ENCODE data around the gene C16orf86.

C16orf86 gene

DNA sequence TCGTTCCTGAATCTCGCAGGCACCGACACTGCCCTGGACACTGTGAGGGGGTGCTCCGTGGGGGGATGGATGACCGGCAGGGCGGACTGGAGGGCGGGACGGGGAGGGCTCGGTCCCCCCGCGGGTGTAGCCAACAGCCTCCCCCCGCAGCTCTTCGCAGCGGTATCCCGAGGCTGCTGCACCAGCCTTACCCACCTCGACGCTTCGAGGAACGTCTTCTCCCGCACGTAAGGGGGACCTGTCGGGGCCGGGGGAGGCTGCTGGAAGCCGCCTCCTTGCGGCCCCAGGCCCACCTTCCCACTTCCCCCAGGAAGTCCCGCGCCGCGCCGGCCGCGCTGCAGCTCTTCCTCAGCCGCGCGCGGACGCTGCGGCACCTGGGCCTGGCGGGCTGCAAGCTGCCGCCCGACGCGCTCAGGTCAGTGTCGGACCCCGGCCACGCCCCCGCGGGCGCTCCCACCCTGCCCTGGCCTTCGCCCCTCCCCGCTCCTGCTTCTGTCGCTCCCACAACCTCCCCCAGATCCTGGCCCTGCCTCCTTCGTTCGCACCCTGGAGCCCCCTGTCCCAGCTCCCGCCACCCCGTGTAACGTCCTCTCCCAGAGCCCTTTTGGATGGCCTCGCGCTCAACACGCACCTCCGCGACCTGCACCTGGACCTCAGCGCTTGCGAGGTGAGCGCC, 18.4 kb upstream of the C16orf86 start:
- Histone ChIP-seq H3K36me3 (no peaks in the 10 kb centered on the region), H3K27me3 (peaks cover 24% of the 10 kb centered on the region), H3K4me1 (ENCODE audit: control insufficient read depth in 1 of 2, insufficient read depth in 1 of 2, low read depth in 1 of 2, low read length in 1 of 2) (peaks cover 10 to 14% of the 10 kb centered on the region in 2 experiments), H3K9me3 (no peaks in the 10 kb centered on the region), H3K4me3 (ENCODE audit: low read depth in 1 of 2, low read length in 1 of 2) (no peak overlapping the region), H3K27ac (no peak overlapping the region)
- TF ChIP-seq, protein P1, sequence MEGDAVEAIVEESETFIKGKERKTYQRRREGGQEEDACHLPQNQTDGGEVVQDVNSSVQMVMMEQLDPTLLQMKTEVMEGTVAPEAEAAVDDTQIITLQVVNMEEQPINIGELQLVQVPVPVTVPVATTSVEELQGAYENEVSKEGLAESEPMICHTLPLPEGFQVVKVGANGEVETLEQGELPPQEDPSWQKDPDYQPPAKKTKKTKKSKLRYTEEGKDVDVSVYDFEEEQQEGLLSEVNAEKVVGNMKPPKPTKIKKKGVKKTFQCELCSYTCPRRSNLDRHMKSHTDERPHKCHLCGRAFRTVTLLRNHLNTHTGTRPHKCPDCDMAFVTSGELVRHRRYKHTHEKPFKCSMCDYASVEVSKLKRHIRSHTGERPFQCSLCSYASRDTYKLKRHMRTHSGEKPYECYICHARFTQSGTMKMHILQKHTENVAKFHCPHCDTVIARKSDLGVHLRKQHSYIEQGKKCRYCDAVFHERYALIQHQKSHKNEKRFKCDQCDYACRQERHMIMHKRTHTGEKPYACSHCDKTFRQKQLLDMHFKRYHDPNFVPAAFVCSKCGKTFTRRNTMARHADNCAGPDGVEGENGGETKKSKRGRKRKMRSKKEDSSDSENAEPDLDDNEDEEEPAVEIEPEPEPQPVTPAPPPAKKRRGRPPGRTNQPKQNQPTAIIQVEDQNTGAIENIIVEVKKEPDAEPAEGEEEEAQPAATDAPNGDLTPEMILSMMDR (IDR thresholded peaks at IDR 0.05), result no peak

DNA sequence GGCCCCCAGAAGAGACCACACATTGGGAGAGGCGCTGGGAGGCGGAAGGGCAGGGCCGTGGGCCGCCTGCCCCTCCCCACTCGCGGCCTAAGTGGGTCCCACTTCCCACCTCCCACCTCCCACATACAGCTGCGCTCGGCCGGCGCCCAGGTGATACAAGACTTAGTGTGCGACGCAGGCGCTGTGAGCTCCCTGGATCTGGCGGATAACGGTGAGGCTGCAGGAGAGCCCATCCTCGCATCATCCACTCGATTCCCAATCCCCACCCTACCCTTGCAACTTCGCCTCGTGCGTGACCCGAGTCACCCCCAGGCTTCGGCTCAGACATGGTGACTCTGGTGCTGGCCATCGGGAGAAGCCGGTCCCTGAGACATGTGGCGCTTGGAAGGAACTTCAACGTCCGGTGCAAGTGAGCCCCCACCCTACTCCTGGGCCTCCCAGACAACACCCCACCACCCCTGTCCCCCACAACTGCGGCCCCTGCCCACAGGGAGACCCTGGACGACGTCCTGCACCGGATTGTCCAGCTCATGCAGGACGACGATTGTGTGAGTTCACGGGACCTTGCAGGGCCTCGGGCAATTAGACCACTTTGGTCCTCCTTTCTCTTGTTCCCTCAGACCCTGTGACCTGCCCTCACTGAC, 17.7 kb upstream of the C16orf86 start:
- Histone ChIP-seq H3K9me3 (no peaks in the 10 kb centered on the region), H3K27ac (no peak overlapping the region), H3K27me3 (peaks cover 22% of the 10 kb centered on the region), H3K4me3 (ENCODE audit: low read depth in 1 of 2, low read length in 1 of 2) (no peak overlapping the region), H3K4me1 (ENCODE audit: control insufficient read depth in 1 of 2, insufficient read depth in 1 of 2, low read depth in 1 of 2, low read length in 1 of 2) (peaks cover 10 to 14% of the 10 kb centered on the region in 2 experiments), H3K36me3 (no peaks in the 10 kb centered on the region)
- TF ChIP-seq, protein P1 (IDR thresholded peaks at IDR 0.05), result no peak

DNA sequence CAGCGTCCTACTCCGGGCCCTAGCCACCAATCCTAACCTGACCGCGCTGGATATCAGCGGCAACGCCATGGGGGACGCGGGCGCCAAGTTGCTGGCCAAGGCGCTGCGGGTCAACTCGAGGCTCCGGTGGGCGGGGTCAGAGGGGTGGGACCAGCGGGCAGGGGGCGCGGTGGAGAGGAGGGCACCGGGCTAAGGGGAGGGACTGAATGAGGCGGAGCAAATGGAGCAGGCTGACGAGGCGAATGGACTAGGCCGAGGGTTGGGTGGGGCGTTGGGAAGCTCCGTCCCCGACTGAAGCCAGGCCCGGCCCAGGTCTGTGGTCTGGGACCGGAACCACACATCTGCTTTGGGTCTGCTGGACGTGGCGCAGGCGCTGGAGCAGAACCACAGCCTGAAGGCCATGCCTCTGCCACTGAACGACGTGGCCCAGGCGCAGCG, 17.1 kb upstream of the C16orf86 start:
- H3K9me3 ChIP-seq, result no peaks in the 10 kb centered on the region
- no peak overlapping the region for H3K4me3 ChIP-seq (ENCODE audit: low read depth in 1 of 2, low read length in 1 of 2)
- no peak overlapping the region for H3K27ac ChIP-seq
- H3K4me1 ChIP-seq (ENCODE audit: control insufficient read depth in 1 of 2, insufficient read depth in 1 of 2, low read depth in 1 of 2, low read length in 1 of 2), result peaks cover 8 to 12% of the 10 kb centered on the region in 2 experiments
- TF ChIP-seq, protein P1 (IDR thresholded peaks at IDR 0.05), result no peak
- peaks cover 15% of the 10 kb centered on the region for H3K27me3 ChIP-seq
- no peaks in the 10 kb centered on the region for H3K36me3 ChIP-seq

DNA sequence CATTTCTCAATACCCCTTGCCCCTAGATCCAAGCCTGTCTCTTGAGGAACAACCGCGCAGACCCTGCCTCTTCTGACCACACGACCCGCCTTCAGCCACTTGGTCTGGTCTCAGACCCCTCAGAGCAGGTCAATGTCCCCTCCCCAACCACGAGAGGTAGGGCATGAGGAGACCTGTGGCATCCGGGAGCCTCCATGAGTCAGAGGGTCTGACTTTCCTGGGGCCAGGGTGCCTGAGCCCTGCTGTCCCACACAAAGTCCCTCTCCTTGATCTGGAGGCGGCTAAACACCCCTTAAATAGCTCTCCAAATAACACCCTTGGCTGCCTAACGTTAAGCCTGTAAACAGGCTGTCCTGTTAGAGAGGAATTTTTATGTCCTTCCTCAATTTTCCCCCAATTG, 16.6 kb upstream of the C16orf86 start:
- Histone ChIP-seq H3K27me3 (peaks cover 10% of the 10 kb centered on the region), H3K9me3 (no peaks in the 10 kb centered on the region), H3K27ac (no peak overlapping the region), H3K36me3 (no peaks in the 10 kb centered on the region), H3K4me1 (ENCODE audit: control insufficient read depth in 1 of 2, insufficient read depth in 1 of 2, low read depth in 1 of 2, low read length in 1 of 2) (peaks cover 7% of the 10 kb centered on the region in 2 experiments), H3K4me3 (ENCODE audit: low read depth in 1 of 2, low read length in 1 of 2) (no peak overlapping the region)
- TF ChIP-seq, protein P1 (IDR thresholded peaks at IDR 0.05), result no peak

DNA sequence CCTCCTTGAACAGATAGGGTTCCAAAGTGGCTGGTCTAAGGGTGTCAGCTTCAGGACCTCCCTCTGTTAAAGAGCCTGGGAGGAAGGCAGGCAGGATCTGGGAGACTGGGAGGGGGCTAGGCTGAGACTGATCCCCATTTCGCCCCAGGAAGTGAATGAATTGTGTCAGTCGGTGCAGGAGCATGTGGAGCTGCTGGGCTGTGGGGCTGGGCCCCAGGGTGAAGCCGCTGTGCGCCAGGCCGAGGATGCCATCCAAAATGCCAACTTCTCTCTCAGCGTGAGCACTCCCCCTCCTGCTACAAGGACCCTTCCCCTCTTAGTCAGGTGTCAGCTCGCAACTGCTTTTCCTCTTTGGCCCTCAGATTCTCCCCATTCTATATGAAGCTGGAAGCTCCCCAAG, 15.6 kb upstream of the C16orf86 start:
- Histone ChIP-seq H3K27ac (no peak overlapping the region), H3K36me3 (no peaks in the 10 kb centered on the region), H3K4me1 (ENCODE audit: control insufficient read depth in 1 of 2, insufficient read depth in 1 of 2, low read depth in 1 of 2, low read length in 1 of 2) (no peaks in the 10 kb centered on the region), H3K27me3 (no peaks in the 10 kb centered on the region), H3K9me3 (no peaks in the 10 kb centered on the region), H3K4me3 (ENCODE audit: low read depth in 1 of 2, low read length in 1 of 2) (no peak overlapping the region)
- TF ChIP-seq, protein P1 (IDR thresholded peaks at IDR 0.05), result no peak
